GM23338 (cell line): ENCODE measurements around the gene MAP2K6. TPM values are rescaled to one million over a fixed set of nuclear protein-coding genes. Genes with fewer than 3 reads are reported as not detected.
A peak's percentile ranks its signal among the peaks of the same experiment; 100 is the strongest.

Source experiments
- ATAC-seq: fragments of 200-7000 bp; cut with Tn5 transposase; 3 replicates; pipeline ENCODE4 v1.9.1; 2020
- DNase-seq: peaks from one replicate; pipeline ENCODE4 v3.0.0-alpha.2; 2015; ENCODE audit warnings: low spot score
- H2AFZ ChIP-seq: fragments of 200-600 bp; sonication (generic); 2 replicates; pipeline ENCODE4 v1.8.0; 2016; ENCODE audit warnings: antibody characterized with exemption, mild to moderate bottlenecking, moderate library complexity
- H3F3A ChIP-seq: fragments of 200-600 bp; sonication (generic); replicated peaks from 2 replicates; pipeline ENCODE4 v1.8.0; 2017; ENCODE audit warnings: antibody characterized with exemption, mixed run types, low read depth
- H3K27ac ChIP-seq: fragments of 200-600 bp; sonication (generic); 2 replicates; pipeline ENCODE4 v1.6.1; 2016; ENCODE audit warnings: low read depth
- H3K27me3 ChIP-seq: fragments of 200-600 bp; sonication (generic); 2 replicates; pipeline ENCODE4 v1.8.0; 2016; ENCODE audit warnings: mild to moderate bottlenecking, mixed run types, moderate library complexity; ENCODE audit not compliant: insufficient read depth
- H3K36me3 ChIP-seq: fragments of 200-600 bp; sonication (generic); 2 replicates; pipeline ENCODE4 v1.8.0; 2016; ENCODE audit warnings: mild to moderate bottlenecking; ENCODE audit not compliant: insufficient read depth
- H3K4me1 ChIP-seq: fragments of 200-600 bp; sonication (generic); 2 replicates; pipeline ENCODE4 v1.8.0; 2016; ENCODE audit warnings: mild to moderate bottlenecking, moderate library complexity; ENCODE audit not compliant: insufficient read depth
- H3K4me2 ChIP-seq: fragments of 200-600 bp; sonication (generic); 2 replicates; pipeline ENCODE4 v1.7.1; 2017; ENCODE audit warnings: mixed run types
- H3K4me3 ChIP-seq: fragments of 200-600 bp; sonication (generic); 2 replicates; pipeline ENCODE4 v1.6.1; 2016; ENCODE audit warnings: mixed run types
- H3K79me2 ChIP-seq: fragments of 200-600 bp; sonication (generic); replicated peaks from 2 replicates; pipeline ENCODE4 v1.8.0; 2017; ENCODE audit warnings: mild to moderate bottlenecking; ENCODE audit not compliant: insufficient read depth
- H3K9me2 ChIP-seq: fragments of 200-600 bp; sonication (generic); 2 replicates; pipeline ENCODE4 v1.8.0; 2017; ENCODE audit not compliant: insufficient read depth
- H4K20me1 ChIP-seq: fragments of 200-600 bp; sonication (generic); replicated peaks from 2 replicates; pipeline ENCODE4 v1.8.0; 2017; ENCODE audit warnings: mild to moderate bottlenecking; ENCODE audit not compliant: insufficient read depth
- H3K27ac Mint-ChIP-seq: 2 replicates; pipeline ENCODE4 v1.8.0; 2020; ENCODE audit warnings: inconsistent platforms, mild to moderate bottlenecking, moderate library complexity, mixed read lengths
- H3K27me3 Mint-ChIP-seq: 3 replicates; pipeline ENCODE4 v1.8.0; 2022; ENCODE audit warnings: low read depth, mild to moderate bottlenecking, moderate library complexity, mixed read lengths, inconsistent platforms; ENCODE audit not compliant: insufficient read depth, poor library complexity
- H3K36me3 Mint-ChIP-seq: 3 replicates; pipeline ENCODE4 v1.8.0; 2021; ENCODE audit warnings: low read depth, mild to moderate bottlenecking, inconsistent platforms, moderate library complexity, mixed read lengths
- H3K4me1 Mint-ChIP-seq: 3 replicates; pipeline ENCODE4 v1.8.0; 2020; ENCODE audit warnings: mild to moderate bottlenecking, inconsistent platforms, mixed read lengths
- H3K4me3 Mint-ChIP-seq: 3 replicates; pipeline ENCODE4 v1.8.0; 2021; ENCODE audit warnings: moderate library complexity, mild to moderate bottlenecking, inconsistent platforms, mixed read lengths
- H3K9me3 Mint-ChIP-seq: 3 replicates; pipeline ENCODE4 v1.8.0; 2020; ENCODE audit warnings: moderate library complexity, mild to moderate bottlenecking, inconsistent platforms, mixed read lengths
- CREB1 ChIP-seq: fragments of 250-450 bp; sonication (Bioruptor Pico); IDR thresholded peaks from 2 replicates; pipeline ENCODE4 v1.5.0; 2020; ENCODE audit warnings: low read depth, mild to moderate bottlenecking, moderate library complexity
- ETS1 ChIP-seq: IDR thresholded peaks from 2 replicates; pipeline ENCODE4 v1.6.1; 2016; ENCODE audit warnings: antibody characterized with exemption
- EZH2phosphoT487 ChIP-seq: fragments of 200-600 bp; sonication (generic); IDR thresholded peaks from one replicate; pipeline ENCODE4 v1.8.1; 2018; ENCODE audit warnings: antibody characterized with exemption; ENCODE audit not compliant: unreplicated experiment
- JUNB ChIP-seq: IDR thresholded peaks from one replicate; pipeline ENCODE4 v1.6.1; 2016; ENCODE audit warnings: antibody characterized with exemption; ENCODE audit not compliant: unreplicated experiment
- NANOG ChIP-seq: IDR thresholded peaks from 2 replicates; pipeline ENCODE4 v1.6.1; 2016; ENCODE audit warnings: antibody characterized with exemption, borderline replicate concordance
- POLR2AphosphoS5 ChIP-seq: IDR thresholded peaks from 2 replicates; pipeline ENCODE4 v1.6.1; 2016; ENCODE audit warnings: antibody characterized with exemption, low read depth
- STAT1 ChIP-seq: IDR thresholded peaks from one replicate; pipeline ENCODE4 v1.6.1; 2016; ENCODE audit warnings: antibody characterized with exemption; ENCODE audit not compliant: unreplicated experiment
- ZNF114 ChIP-seq: fragments of 250-450 bp; sonication (Bioruptor Pico); IDR thresholded peaks from 2 replicates; pipeline ENCODE4 v1.5.0; 2020; ENCODE audit warnings: mild to moderate bottlenecking, moderate library complexity
- polyA plus RNA-seq: library from polyadenylated mRNA; unstranded; fragments of >200 nt; fragmentation: Nextera tagmentation; extraction: Ambion mirVana; gene quantifications from 2 replicates; pipeline ENCODE4 v1.2.1, GENCODE V29; 2016
- total RNA-seq: library from RNA; depleted of rRNA; stranded (reverse); fragments of >200 nt; shearing (Covaris generic); gene quantifications from 2 replicates; pipeline ENCODE4 v1.2.3, GENCODE V29; 2014
- TF ChIP-seq, protein P1 (sequence below), 2 experiments: fragments of 200-600 bp in 1 of 2; sonication (generic) in 1 of 2; conservative IDR thresholded peaks; 2 replicates each; pipeline versions ENCODE4 v1.5.1 to v1.6.1; 2016 to 2017; ENCODE audit warnings: antibody characterized with exemption in 2 of 2, low read depth in 2 of 2, mild to moderate bottlenecking in 2 of 2, moderate library complexity in 1 of 2
- TF ChIP-seq, protein P2 (sequence below): IDR thresholded peaks from one replicate; pipeline ENCODE4 v1.6.1; 2018; ENCODE audit warnings: antibody characterized with exemption; ENCODE audit not compliant: unreplicated experiment
- TF ChIP-seq, protein P3 (sequence below): fragments of 250-450 bp; sonication (Bioruptor Pico); IDR thresholded peaks from 2 replicates; pipeline ENCODE4 v1.5.0; 2020; ENCODE audit warnings: mild to moderate bottlenecking, moderate library complexity

Gene MAP2K6
- total and polyA plus RNA-seq, 2 experiments from 2014 or later, result 26.3 to 31.1 TPM

- no peak for TF ChIP-seq NANOG
- no peak for TF ChIP-seq JUNB
- TF ChIP-seq ZNF114 (CRISPR knock-in tag), result no peak
- TF ChIP-seq EZH2phosphoT487, result no peak
- TF ChIP-seq ETS1, result no peak
Measured at GRCh38 chr17:69445132-69445531, 30.6 kb downstream of the MAP2K6 start (continued).

DNA sequence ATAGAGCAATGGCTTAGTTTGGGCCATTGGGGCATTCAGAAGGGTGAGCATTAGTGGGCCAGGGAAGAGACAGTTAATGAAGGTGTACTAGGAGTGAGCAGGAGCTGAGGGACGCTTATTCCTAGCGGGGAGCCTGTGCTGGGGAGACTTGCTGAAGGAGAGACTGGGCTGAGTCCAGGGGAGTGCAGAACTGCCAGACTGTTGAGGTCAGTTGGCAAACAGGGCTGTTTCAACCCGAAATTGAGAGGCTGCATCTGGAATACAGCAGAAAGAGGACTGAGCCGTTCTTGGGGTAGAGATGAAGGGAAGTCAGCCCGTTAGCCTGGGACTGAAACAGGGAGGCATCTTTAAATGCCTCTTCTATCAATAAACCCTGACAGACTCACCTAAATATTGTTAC is 33.2 kb downstream of the MAP2K6 start:
- peak overlapping the region; percentile 3; the same call in 2 of the 3 replicates for H3K4me3 Mint-ChIP-seq
- H3K27me3 ChIP-seq, result no peaks in the 10 kb centered on the region
- H3K36me3 ChIP-seq, result no peaks in the 10 kb centered on the region
- H3K4me1 Mint-ChIP-seq, result peaks cover 60% of the 10 kb centered on the region
- H3K4me3 ChIP-seq, result peak overlapping the region; percentile 4; the same call in 1 of the 2 replicates
- no peaks in the 10 kb centered on the region for H3K36me3 Mint-ChIP-seq
- H3K4me1 ChIP-seq, result peaks cover 66% of the 10 kb centered on the region
- DNase-seq (no peak), ATAC-seq (no peak; the same call in 1 of the 3 replicates)
- no peak for TF ChIP-seq ETS1
- TF ChIP-seq, protein P1, sequence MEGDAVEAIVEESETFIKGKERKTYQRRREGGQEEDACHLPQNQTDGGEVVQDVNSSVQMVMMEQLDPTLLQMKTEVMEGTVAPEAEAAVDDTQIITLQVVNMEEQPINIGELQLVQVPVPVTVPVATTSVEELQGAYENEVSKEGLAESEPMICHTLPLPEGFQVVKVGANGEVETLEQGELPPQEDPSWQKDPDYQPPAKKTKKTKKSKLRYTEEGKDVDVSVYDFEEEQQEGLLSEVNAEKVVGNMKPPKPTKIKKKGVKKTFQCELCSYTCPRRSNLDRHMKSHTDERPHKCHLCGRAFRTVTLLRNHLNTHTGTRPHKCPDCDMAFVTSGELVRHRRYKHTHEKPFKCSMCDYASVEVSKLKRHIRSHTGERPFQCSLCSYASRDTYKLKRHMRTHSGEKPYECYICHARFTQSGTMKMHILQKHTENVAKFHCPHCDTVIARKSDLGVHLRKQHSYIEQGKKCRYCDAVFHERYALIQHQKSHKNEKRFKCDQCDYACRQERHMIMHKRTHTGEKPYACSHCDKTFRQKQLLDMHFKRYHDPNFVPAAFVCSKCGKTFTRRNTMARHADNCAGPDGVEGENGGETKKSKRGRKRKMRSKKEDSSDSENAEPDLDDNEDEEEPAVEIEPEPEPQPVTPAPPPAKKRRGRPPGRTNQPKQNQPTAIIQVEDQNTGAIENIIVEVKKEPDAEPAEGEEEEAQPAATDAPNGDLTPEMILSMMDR (conservative IDR thresholded peaks at IDR 0.05; ENCODE audit: low read depth in 2 of 2), result no peak
- TF ChIP-seq CREB1 (CRISPR knock-in tag), result no peak
- TF ChIP-seq JUNB, result no peak
- TF ChIP-seq POLR2AphosphoS5, result no peak
- TF ChIP-seq, protein P2, sequence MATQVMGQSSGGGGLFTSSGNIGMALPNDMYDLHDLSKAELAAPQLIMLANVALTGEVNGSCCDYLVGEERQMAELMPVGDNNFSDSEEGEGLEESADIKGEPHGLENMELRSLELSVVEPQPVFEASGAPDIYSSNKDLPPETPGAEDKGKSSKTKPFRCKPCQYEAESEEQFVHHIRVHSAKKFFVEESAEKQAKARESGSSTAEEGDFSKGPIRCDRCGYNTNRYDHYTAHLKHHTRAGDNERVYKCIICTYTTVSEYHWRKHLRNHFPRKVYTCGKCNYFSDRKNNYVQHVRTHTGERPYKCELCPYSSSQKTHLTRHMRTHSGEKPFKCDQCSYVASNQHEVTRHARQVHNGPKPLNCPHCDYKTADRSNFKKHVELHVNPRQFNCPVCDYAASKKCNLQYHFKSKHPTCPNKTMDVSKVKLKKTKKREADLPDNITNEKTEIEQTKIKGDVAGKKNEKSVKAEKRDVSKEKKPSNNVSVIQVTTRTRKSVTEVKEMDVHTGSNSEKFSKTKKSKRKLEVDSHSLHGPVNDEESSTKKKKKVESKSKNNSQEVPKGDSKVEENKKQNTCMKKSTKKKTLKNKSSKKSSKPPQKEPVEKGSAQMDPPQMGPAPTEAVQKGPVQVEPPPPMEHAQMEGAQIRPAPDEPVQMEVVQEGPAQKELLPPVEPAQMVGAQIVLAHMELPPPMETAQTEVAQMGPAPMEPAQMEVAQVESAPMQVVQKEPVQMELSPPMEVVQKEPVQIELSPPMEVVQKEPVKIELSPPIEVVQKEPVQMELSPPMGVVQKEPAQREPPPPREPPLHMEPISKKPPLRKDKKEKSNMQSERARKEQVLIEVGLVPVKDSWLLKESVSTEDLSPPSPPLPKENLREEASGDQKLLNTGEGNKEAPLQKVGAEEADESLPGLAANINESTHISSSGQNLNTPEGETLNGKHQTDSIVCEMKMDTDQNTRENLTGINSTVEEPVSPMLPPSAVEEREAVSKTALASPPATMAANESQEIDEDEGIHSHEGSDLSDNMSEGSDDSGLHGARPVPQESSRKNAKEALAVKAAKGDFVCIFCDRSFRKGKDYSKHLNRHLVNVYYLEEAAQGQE, result no peak
- TF ChIP-seq, protein P3, sequence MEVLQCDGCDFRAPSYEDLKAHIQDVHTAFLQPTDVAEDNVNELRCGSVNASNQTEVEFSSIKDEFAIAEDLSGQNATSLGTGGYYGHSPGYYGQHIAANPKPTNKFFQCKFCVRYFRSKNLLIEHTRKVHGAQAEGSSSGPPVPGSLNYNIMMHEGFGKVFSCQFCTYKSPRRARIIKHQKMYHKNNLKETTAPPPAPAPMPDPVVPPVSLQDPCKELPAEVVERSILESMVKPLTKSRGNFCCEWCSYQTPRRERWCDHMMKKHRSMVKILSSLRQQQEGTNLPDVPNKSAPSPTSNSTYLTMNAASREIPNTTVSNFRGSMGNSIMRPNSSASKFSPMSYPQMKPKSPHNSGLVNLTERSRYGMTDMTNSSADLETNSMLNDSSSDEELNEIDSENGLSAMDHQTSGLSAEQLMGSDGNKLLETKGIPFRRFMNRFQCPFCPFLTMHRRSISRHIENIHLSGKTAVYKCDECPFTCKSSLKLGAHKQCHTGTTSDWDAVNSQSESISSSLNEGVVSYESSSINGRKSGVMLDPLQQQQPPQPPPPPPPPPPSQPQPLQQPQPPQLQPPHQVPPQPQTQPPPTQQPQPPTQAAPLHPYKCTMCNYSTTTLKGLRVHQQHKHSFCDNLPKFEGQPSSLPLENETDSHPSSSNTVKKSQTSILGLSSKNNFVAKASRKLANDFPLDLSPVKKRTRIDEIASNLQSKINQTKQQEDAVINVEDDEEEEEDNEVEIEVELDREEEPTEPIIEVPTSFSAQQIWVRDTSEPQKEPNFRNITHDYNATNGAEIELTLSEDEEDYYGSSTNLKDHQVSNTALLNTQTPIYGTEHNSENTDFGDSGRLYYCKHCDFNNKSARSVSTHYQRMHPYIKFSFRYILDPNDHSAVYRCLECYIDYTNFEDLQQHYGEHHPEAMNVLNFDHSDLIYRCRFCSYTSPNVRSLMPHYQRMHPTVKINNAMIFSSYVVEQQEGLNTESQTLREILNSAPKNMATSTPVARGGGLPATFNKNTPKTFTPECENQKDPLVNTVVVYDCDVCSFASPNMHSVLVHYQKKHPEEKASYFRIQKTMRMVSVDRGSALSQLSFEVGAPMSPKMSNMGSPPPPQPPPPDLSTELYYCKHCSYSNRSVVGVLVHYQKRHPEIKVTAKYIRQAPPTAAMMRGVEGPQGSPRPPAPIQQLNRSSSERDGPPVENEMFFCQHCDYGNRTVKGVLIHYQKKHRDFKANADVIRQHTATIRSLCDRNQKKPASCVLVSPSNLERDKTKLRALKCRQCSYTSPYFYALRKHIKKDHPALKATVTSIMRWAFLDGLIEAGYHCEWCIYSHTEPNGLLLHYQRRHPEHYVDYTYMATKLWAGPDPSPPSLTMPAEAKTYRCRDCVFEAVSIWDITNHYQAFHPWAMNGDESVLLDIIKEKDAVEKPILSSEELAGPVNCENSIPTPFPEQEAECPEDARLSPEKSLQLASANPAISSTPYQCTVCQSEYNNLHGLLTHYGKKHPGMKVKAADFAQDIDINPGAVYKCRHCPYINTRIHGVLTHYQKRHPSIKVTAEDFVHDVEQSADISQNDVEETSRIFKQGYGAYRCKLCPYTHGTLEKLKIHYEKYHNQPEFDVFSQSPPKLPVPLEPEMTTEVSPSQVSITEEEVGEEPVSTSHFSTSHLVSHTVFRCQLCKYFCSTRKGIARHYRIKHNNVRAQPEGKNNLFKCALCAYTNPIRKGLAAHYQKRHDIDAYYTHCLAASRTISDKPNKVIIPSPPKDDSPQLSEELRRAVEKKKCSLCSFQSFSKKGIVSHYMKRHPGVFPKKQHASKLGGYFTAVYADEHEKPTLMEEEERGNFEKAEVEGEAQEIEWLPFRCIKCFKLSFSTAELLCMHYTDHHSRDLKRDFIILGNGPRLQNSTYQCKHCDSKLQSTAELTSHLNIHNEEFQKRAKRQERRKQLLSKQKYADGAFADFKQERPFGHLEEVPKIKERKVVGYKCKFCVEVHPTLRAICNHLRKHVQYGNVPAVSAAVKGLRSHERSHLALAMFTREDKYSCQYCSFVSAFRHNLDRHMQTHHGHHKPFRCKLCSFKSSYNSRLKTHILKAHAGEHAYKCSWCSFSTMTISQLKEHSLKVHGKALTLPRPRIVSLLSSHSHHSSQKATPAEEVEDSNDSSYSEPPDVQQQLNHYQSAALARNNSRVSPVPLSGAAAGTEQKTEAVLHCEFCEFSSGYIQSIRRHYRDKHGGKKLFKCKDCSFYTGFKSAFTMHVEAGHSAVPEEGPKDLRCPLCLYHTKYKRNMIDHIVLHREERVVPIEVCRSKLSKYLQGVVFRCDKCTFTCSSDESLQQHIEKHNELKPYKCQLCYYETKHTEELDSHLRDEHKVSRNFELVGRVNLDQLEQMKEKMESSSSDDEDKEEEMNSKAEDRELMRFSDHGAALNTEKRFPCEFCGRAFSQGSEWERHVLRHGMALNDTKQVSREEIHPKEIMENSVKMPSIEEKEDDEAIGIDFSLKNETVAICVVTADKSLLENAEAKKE, result no peak
- TF ChIP-seq STAT1, result no peak
- no peak for TF ChIP-seq ZNF114 (CRISPR knock-in tag)
- H2AFZ ChIP-seq, result no peak overlapping the region
- H3K27ac Mint-ChIP-seq, result peak overlapping the region; percentile 95
- H3K4me2 ChIP-seq, result peak overlapping the region; percentile 17; the same call in 1 of the 2 replicates
- no peaks in the 10 kb centered on the region for H3K9me2 ChIP-seq
- no peaks in the 10 kb centered on the region for H4K20me1 ChIP-seq
- H3K79me2 ChIP-seq, result peaks cover 51% of the 10 kb centered on the region
- H3K27me3 Mint-ChIP-seq, result peaks cover 9% of the 10 kb centered on the region
- H3K9me3 Mint-ChIP-seq, result no peaks in the 10 kb centered on the region; the same call in 2 of the 3 replicates
- peaks cover 14% of the 10 kb centered on the region for H3F3A ChIP-seq
- H3K27ac ChIP-seq, result peak overlapping the region; percentile 92
